Measurements from ENCODE around the gene GPR119. TPM values are rescaled to one million over a fixed set of nuclear protein-coding genes. Genes with fewer than 3 reads are reported as not detected.

GPR119 gene
- not detected in 2 replicates for total RNA-seq

GRCh38 chrX:130385520-130385919 is at the start of gene GPR119:
Gene GPR119, minus strand, starts transcription at chrX:130385674. Its CDS starts 227 bp downstream, at chrX:130385447.

DNA sequence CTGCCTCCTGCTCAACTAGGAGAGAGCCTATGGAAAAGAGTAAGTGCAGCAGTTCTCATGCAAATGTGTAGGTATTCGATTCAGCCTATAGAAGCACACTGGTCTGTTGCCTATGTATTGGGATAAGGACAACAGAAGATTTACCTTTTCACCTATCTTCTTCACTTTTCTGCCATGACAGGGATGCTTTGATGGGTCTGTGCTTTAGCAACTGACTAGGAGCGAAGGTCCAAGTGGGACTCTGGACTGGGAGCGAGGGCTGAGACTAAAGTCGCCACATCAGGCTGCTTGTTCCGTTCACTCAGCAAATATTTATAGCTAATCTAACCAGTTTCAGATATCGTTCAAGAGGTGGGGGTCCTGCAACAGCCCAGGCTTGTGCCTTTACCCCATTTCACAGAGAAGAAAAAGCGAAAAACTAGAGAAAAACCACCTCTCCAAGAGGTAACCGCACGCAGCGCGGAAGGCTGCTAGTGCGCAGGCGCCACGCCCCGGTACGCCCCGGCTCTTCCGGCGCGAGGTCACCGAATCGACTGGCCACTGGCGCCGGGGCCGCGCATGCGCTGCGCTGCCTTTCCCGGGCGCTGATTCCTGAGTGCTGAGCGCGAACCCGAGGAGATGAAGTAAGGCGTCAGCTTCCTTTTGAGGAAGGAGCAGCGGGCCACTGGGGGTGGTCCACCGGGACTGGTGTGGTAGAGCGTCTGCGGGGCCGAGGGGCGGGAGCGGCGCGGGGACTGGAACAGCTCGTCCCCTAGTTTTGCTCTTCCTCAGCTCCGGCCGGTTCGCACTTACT is 16.1 kb upstream of the GPR119 start, which contains the start of gene RBMX2:
RBMX2 (plus strand) TSS at position 573 of the 793 bp plus-strand sequence; CDS start at position 619, 46 bp downstream.

GRCh38 chrX:130339408-130340222 is 45.9 kb downstream of the GPR119 start, which contains the start of gene SLC25A14:
Gene SLC25A14, plus strand, starts transcription at chrX:130339919. Its CDS starts 360 bp downstream, at chrX:130340279.

Other genes with a start within 250 kb of the GPR119 start
- gene AIFM1, start 219.8 kb downstream of the GPR119 start, total RNA-seq = 12.1 and 16.4 TPM in 2 replicates
- 5.1 and 9.0 TPM in 2 replicates for gene RAB33A, start 213.7 kb downstream of the GPR119 start, total RNA-seq
- gene ZNF280C, start 116.8 kb downstream of the GPR119 start, total RNA-seq = 2.2 and 2.6 TPM in 2 replicates
- gene SLC25A14, start 45.8 kb downstream of the GPR119 start, total RNA-seq = 8.5 and 9.9 TPM in 2 replicates
- gene RBMX2, start 16.3 kb upstream of the GPR119 start, total RNA-seq = 16.4 and 17.5 TPM in 2 replicates